PC-9 (cell line): ENCODE results near the gene TMPRSS9. TPM values are rescaled to one million over a fixed set of nuclear protein-coding genes. Genes with fewer than 3 reads are reported as not detected.

ENCODE experiments used
- BruUV-seq: library from RNA; stranded (reverse); fragments of 400-500 nt; replicated peaks from 2 replicates; lab custom pipeline; 2021; lab: Mats Ljungman, UMichigan
- CTCF ChIA-PET: fragments of 300-600 bp; sonication (Branson Sonifier 250); formaldehyde crosslinking; loops from one replicate; lab custom pipeline; 2022; ENCODE audit warnings: antibody characterized with exemption; lab: Charles Lee
- POLR2A ChIA-PET: fragments of 300-600 bp; sonication (Branson Sonifier 250); formaldehyde crosslinking; loops from one replicate; lab custom pipeline; 2022; ENCODE audit warnings: antibody characterized with exemption; ENCODE audit not compliant: unreplicated experiment; lab: Charles Lee
- DNase-seq, 2 experiments: peaks; one replicate each; pipeline versions ENCODE4 v3.0.0 to v3.0.0-alpha.2; 2015 to 2022; ENCODE audit warnings: mixed read lengths in 1 of 2
- H2AFZ ChIP-seq: fragments of 200-600 bp; sonication (generic); 2 replicates; pipeline ENCODE4 v1.8.1; 2017; ENCODE audit warnings: antibody characterized with exemption
- H3F3A ChIP-seq: fragments of 200-600 bp; sonication (generic); 2 replicates; pipeline ENCODE4 v1.8.1; 2017; ENCODE audit warnings: antibody characterized with exemption, mild to moderate bottlenecking, low read depth; ENCODE audit not compliant: insufficient read depth
- H3K27ac ChIP-seq: fragments of 200-600 bp; sonication (generic); 2 replicates; pipeline ENCODE4 v1.6.1; 2016; ENCODE audit warnings: mixed run types
- H3K27me3 ChIP-seq: fragments of 200-600 bp; sonication (generic); 2 replicates; pipeline ENCODE4 v1.6.1; 2016; ENCODE audit warnings: low read depth, mixed run types; ENCODE audit not compliant: insufficient read depth
- H3K36me3 ChIP-seq: fragments of 200-600 bp; sonication (generic); 2 replicates; pipeline ENCODE4 v1.6.1; 2016; ENCODE audit warnings: low read depth, mixed run types
- H3K4me1 ChIP-seq: fragments of 200-600 bp; sonication (generic); replicated peaks from 2 replicates; pipeline ENCODE4 v1.6.1; 2016; ENCODE audit warnings: mixed run types; ENCODE audit not compliant: insufficient read depth
- H3K4me2 ChIP-seq: fragments of 200-600 bp; sonication (generic); 2 replicates; pipeline ENCODE4 v1.6.1; 2017; ENCODE audit warnings: mixed run types
- H3K4me3 ChIP-seq: fragments of 200-600 bp; sonication (generic); 2 replicates; pipeline ENCODE4 v1.6.1; 2016; ENCODE audit warnings: mixed run types
- H3K79me2 ChIP-seq: fragments of 200-600 bp; sonication (generic); 2 replicates; pipeline ENCODE4 v1.6.1; 2017; ENCODE audit warnings: low read depth, mixed run types
- H3K9me2 ChIP-seq: fragments of 200-600 bp; sonication (generic); 2 replicates; pipeline ENCODE4 v1.8.1; 2017; ENCODE audit warnings: mild to moderate bottlenecking; ENCODE audit not compliant: insufficient read depth
- H3K9me3 ChIP-seq: fragments of 200-600 bp; sonication (generic); 2 replicates; pipeline ENCODE4 v1.8.1; 2016; ENCODE audit warnings: low read depth; ENCODE audit not compliant: insufficient read depth
- H4K20me1 ChIP-seq: fragments of 200-600 bp; sonication (generic); 2 replicates; pipeline ENCODE4 v1.8.1; 2017; ENCODE audit not compliant: insufficient read depth
- CTCF ChIP-seq: fragments of 200-600 bp; sonication (generic); conservative IDR thresholded peaks from 2 replicates; pipeline ENCODE4 v1.6.1; 2017; ENCODE audit warnings: mixed run types, antibody characterized with exemption, mild to moderate bottlenecking, moderate library complexity
- EZH2 ChIP-seq: fragments of 200-600 bp; sonication (generic); IDR thresholded peaks from 2 replicates; pipeline ENCODE4 v1.8.0; 2017; ENCODE audit warnings: antibody characterized with exemption, low read depth
- intact Hi-C: fragments of 100-400 bp; cut with micrococcal nuclease; formaldehyde crosslinking; loops from one replicate; pipeline ENCODE4 v1.10.0; 2022; ENCODE audit not compliant: unreplicated experiment
- total RNA-seq: library from RNA; stranded (reverse); gene quantifications from 2 replicates; pipeline ENCODE4 v1.2.3, GENCODE V29; 2021

Gene TMPRSS9
- total RNA-seq, 1 experiment from 2014 or later, result 0.20 TPM

- no peak for DNase-seq
- ChIA-PET CTCF (interaction anchor here (0.7 kb wide), 1 partner anchor 652 kb away, joined by 7 read pairs; no protein-coding TSS in a partner anchor), POLR2A (interaction anchor here (0.6 kb wide), 1 partner anchor 9 kb away, joined by 3 read pairs; no protein-coding TSS in a partner anchor)
- peaks cover 14% of the 10 kb centered on the region for H3F3A ChIP-seq
- intact Hi-C loops, result no loop called here
- no peak overlapping the region for H2AFZ ChIP-seq
- no peak overlapping the region for H3K4me3 ChIP-seq
- no peak overlapping the region for H3K27ac ChIP-seq
- H3K9me3 ChIP-seq, result no peaks in the 10 kb centered on the region
- no peaks in the 10 kb centered on the region for H3K36me3 ChIP-seq
- no TSS peak for BruUV-seq
- no peak overlapping the region for H3K4me2 ChIP-seq
- TF ChIP-seq CTCF (no peak), EZH2 (no peak)
- H3K79me2 ChIP-seq, result peaks cover 20% of the 10 kb centered on the region
- no peaks in the 10 kb centered on the region for H3K9me2 ChIP-seq
- no peaks in the 10 kb centered on the region for H3K27me3 ChIP-seq
- 0 out of 2 replicates have a peak, but pooled peaks cover 5% of the 10 kb centered on the region for H3K4me1 ChIP-seq
- peaks cover 25% of the 10 kb centered on the region for H4K20me1 ChIP-seq
Measured at GRCh38 chr19:2424686-2425621, 64.9 kb downstream of the TMPRSS9 start.

- POLR2A ChIA-PET, result no interaction called here
- Histone ChIP-seq H3K9me3 (no peaks in the 10 kb centered on the region), H3K4me2 (peak overlapping the region; percentile 88), H2AFZ (no peak overlapping the region), H3K36me3 (no peaks in the 10 kb centered on the region), H3F3A (peaks cover 14% of the 10 kb centered on the region), H3K9me2 (no peaks in the 10 kb centered on the region), H4K20me1 (peaks cover 19% of the 10 kb centered on the region), H3K4me3 (peak overlapping the region; percentile 95), H3K27me3 (no peaks in the 10 kb centered on the region), H3K79me2 (peaks cover 20% of the 10 kb centered on the region), H3K27ac (no peak overlapping the region), H3K4me1 (0 out of 2 replicates have a peak, but pooled peaks cover 5% of the 10 kb centered on the region)
- CTCF ChIA-PET, result no interaction called here
- intact Hi-C loops, result no loop called here
- TF ChIP-seq EZH2, result no peak
- TF ChIP-seq CTCF, result no peak
- DNase-seq, result no peak
- BruUV-seq, result no TSS peak
Measured at GRCh38 chr19:2425622-2426581, 65.8 kb downstream of the TMPRSS9 start.
